Measurements from ENCODE around the gene MARK3.
A peak's percentile ranks its signal among the peaks of the same experiment; 100 is the strongest.

The MARK3 gene

GRCh38 chr14:103512701-103513611 is 127.7 kb downstream of the MARK3 start:
- H3K27ac ChIP-seq: peak overlapping the region; percentile 68
- TF ChIP-seq ZFX (IDR thresholded peaks at IDR 0.05) (peak; percentile 30; the same call in 1 of the 2 replicates), CTCF (conservative IDR thresholded peaks at IDR 0.05) (no peak; the same call in 1 of the 2 replicates)

- H3K27ac ChIP-seq: no peak overlapping the region
- TF ChIP-seq ZFX (IDR thresholded peaks at IDR 0.05): no peak
- no peak for TF ChIP-seq CTCF (conservative IDR thresholded peaks at IDR 0.05)
Observed at GRCh38 chr14:103514596-103515421, 129.6 kb downstream of the MARK3 start.

GRCh38 chr14:103516426-103517173 is 131.4 kb downstream of the MARK3 start:
- H3K27ac ChIP-seq: no peak overlapping the region
- TF ChIP-seq ZFX (IDR thresholded peaks at IDR 0.05) (no peak), CTCF (conservative IDR thresholded peaks at IDR 0.05) (no peak)

DNA sequence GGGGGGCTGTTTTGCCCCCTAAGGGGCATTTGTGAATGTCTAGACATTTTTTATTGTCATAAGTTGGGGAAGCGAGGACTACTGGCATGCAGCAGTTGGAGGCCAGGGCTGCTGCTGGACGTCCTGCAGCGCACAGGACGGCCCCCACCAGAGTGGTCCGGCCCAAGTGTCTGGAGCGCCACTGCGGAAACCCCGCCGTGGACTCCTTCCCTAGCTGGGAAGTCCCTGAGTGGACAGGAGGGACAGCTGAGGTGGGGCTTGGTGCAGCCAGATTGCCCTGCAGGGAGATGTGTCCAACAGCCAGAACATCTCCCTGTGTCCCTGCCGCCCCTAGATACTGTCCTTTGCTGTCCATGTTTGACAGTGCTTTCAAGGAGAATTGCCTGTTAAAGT is 132.0 kb downstream of the MARK3 start:
- no peak for TF ChIP-seq CTCF (conservative IDR thresholded peaks at IDR 0.05)
- no peak for TF ChIP-seq ZFX (IDR thresholded peaks at IDR 0.05)
- H3K27ac ChIP-seq: no peak overlapping the region

- TF ChIP-seq CTCF (conservative IDR thresholded peaks at IDR 0.05): no peak
- TF ChIP-seq ZFX (IDR thresholded peaks at IDR 0.05): no peak
- H3K27ac ChIP-seq: peak overlapping the region; percentile 96
Observed at GRCh38 chr14:103517721-103518421, 132.7 kb downstream of the MARK3 start.

- peak overlapping the region; percentile 96 for H3K27ac ChIP-seq
- TF ChIP-seq ZFX (IDR thresholded peaks at IDR 0.05) (no peak), CTCF (conservative IDR thresholded peaks at IDR 0.05) (peak; percentile 97)
Observed at GRCh38 chr14:103518422-103519042, 133.3 kb downstream of the MARK3 start.
